OCI-LY1 (cell line): Measurements from ENCODE around the gene SOX18.

Source experiments
- H2AFZ ChIP-seq: fragments of 200-600 bp; sonication (generic), shearing (Covaris generic); 2 replicates; pipeline ENCODE4 v1.6.0; 2014; ENCODE audit warnings: antibody characterized with exemption, mild to moderate bottlenecking, low read length
- H3F3A ChIP-seq: fragments of 200-600 bp; sonication (generic), shearing (Covaris generic); 2 replicates; pipeline ENCODE4 v1.6.0; 2014; ENCODE audit warnings: mild to moderate bottlenecking, antibody characterized with exemption, low read length, moderate library complexity; ENCODE audit not compliant: insufficient read depth
- H3K27ac ChIP-seq: fragments of 200-600 bp; sonication (generic); 2 replicates; pipeline ENCODE4 v1.5.1; 2014; ENCODE audit warnings: low read length, mixed run types, mild to moderate bottlenecking, low read depth; ENCODE audit not compliant: poor library complexity, severe bottlenecking
- H3K27me3 ChIP-seq: fragments of 200-600 bp; sonication (generic); 2 replicates; pipeline ENCODE4 v1.6.0; 2014; ENCODE audit warnings: antibody characterized with exemption, mild to moderate bottlenecking, low read length, moderate library complexity; ENCODE audit not compliant: insufficient read depth
- H3K36me3 ChIP-seq: fragments of 200-600 bp; sonication (generic); 2 replicates; pipeline ENCODE4 v1.6.1; 2014; ENCODE audit warnings: mild to moderate bottlenecking, antibody characterized with exemption, low read length, moderate library complexity, mixed read lengths; ENCODE audit not compliant: insufficient read depth
- H3K4me1 ChIP-seq: fragments of 200-600 bp; sonication (generic); 2 replicates; pipeline ENCODE4 v1.5.1; 2014; ENCODE audit warnings: mild to moderate bottlenecking, low read length, moderate library complexity; ENCODE audit not compliant: insufficient read depth, severe bottlenecking
- H3K4me2 ChIP-seq: fragments of 200-600 bp; sonication (generic), shearing (Covaris generic); 2 replicates; pipeline ENCODE4 v1.6.1; 2014; ENCODE audit warnings: low read length
- H3K4me3 ChIP-seq: fragments of 200-600 bp; sonication (generic); 2 replicates; pipeline ENCODE4 v1.5.1; 2014; ENCODE audit warnings: low read length, low read depth, mild to moderate bottlenecking, mixed read lengths; ENCODE audit not compliant: poor library complexity, severe bottlenecking
- H3K79me2 ChIP-seq: fragments of 200-600 bp; shearing (Covaris generic); 2 replicates; pipeline ENCODE4 v1.6.1; 2016; ENCODE audit warnings: mixed run types, low read length, mixed read lengths; ENCODE audit not compliant: insufficient read depth
- H3K9ac ChIP-seq: fragments of 200-600 bp; sonication (generic), shearing (Covaris generic); 2 replicates; pipeline ENCODE4 v1.6.1; 2014; ENCODE audit warnings: mild to moderate bottlenecking, low read length, mixed read lengths
- H3K9me2 ChIP-seq: fragments of 200-600 bp; sonication (generic), shearing (Covaris generic); 2 replicates; pipeline ENCODE4 v1.6.1; 2014; ENCODE audit warnings: low read depth, mild to moderate bottlenecking, low read length, mixed read lengths
- H3K9me3 ChIP-seq: fragments of 200-600 bp; shearing (Covaris generic); 2 replicates; pipeline ENCODE4 v1.6.1; 2014; ENCODE audit warnings: low read length, mixed read lengths
- H4K20me1 ChIP-seq: fragments of 200-600 bp; sonication (generic), shearing (Covaris generic); 2 replicates; pipeline ENCODE4 v1.6.0; 2016; ENCODE audit warnings: mild to moderate bottlenecking, low read length; ENCODE audit not compliant: insufficient read depth
- EZH2 ChIP-seq: fragments of 200-600 bp; sonication (generic), shearing (Covaris generic); IDR thresholded peaks from 2 replicates; pipeline ENCODE4 v1.8.0; 2017; ENCODE audit warnings: borderline replicate concordance, mixed run types, mild to moderate bottlenecking, antibody characterized with exemption, low read length, moderate library complexity, mixed read lengths
- TF ChIP-seq, protein P1 (sequence below): fragments of 200-600 bp; sonication (generic), shearing (Covaris generic); IDR thresholded peaks from 2 replicates; pipeline ENCODE4 v1.5.1; 2017; ENCODE audit warnings: mild to moderate bottlenecking, antibody characterized with exemption, low read length, moderate library complexity, mixed read lengths

Gene SOX18

DNA sequence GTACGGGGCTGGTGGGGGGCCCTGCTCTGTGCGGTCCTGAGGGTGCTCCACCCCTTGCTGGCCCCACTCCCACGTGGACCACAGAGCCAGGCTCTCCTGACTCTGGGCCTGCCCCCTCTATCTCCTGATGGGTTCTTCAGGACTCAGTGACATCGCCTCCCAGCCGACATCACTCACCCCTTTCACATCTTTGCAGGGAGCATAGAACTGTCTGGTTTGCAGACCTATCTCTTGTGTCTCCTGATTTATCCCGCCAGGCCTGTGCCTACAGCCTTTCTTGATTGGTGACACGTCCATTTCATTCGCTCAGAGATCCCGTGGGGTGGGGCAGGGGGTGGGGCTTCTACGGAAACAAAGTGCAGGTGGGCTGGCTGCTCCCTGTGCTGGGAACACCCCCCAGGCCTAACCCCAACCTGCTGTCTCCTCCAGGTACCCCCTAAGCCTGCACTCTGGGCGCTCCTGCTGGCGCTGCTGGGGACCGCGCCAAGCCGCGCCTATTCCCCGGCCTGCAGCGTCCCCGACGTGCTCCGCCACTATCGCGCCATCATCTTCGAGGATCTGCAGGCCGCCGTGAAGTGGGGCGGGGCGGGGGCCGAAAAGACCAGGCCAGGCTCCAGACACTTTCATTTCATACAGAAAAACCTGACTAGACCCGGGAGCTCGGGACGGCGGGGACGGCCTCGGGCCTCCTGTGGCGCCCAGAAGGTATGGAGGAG lies 11.8 kb downstream of the SOX18 start:
- Histone ChIP-seq H3K27ac (no peak overlapping the region), H3K4me2 (peak overlapping the region; percentile 13; the same call in 1 of the 2 replicates)

DNA sequence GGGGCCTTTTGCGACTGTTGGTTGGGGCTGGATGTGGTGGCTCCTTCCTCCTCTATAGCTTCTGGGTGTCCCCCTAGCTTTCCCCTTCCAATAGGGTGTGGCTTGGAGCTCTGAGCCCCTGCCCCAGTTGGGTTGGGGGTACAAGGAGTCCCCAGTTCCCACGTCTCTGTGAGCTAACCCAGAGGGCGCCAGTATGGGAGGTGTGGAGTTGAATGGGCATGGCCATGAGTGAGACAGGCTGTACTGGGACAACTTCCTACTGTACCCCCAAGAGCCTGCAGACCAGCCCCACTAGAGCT lies 12.3 kb downstream of the SOX18 start:
- no peak for TF ChIP-seq EZH2
- TF ChIP-seq, protein P1, sequence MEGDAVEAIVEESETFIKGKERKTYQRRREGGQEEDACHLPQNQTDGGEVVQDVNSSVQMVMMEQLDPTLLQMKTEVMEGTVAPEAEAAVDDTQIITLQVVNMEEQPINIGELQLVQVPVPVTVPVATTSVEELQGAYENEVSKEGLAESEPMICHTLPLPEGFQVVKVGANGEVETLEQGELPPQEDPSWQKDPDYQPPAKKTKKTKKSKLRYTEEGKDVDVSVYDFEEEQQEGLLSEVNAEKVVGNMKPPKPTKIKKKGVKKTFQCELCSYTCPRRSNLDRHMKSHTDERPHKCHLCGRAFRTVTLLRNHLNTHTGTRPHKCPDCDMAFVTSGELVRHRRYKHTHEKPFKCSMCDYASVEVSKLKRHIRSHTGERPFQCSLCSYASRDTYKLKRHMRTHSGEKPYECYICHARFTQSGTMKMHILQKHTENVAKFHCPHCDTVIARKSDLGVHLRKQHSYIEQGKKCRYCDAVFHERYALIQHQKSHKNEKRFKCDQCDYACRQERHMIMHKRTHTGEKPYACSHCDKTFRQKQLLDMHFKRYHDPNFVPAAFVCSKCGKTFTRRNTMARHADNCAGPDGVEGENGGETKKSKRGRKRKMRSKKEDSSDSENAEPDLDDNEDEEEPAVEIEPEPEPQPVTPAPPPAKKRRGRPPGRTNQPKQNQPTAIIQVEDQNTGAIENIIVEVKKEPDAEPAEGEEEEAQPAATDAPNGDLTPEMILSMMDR, result no peak
- Histone ChIP-seq H3K9me2 (no peaks in the 10 kb centered on the region), H3K36me3 (peaks cover 18% of the 10 kb centered on the region), H3K79me2 (no peaks in the 10 kb centered on the region), H2AFZ (no peak overlapping the region), H3K4me3 (no peak overlapping the region), H3K9ac (no peak overlapping the region), H3K27me3 (0 out of 2 replicates have a peak, but pooled peaks cover 6% of the 10 kb centered on the region), H4K20me1 (no peaks in the 10 kb centered on the region), H3K4me2 (no peak overlapping the region), H3K27ac (no peak overlapping the region), H3K9me3 (no peaks in the 10 kb centered on the region), H3K4me1 (peaks cover 19% of the 10 kb centered on the region), H3F3A (no peaks in the 10 kb centered on the region)

More for the DNA sequence above, 11.8 kb downstream of the SOX18 start:
- H3K9ac ChIP-seq, result no peak overlapping the region
- H4K20me1 ChIP-seq, result no peaks in the 10 kb centered on the region
- H3K79me2 ChIP-seq, result no peaks in the 10 kb centered on the region
- H3K9me2 ChIP-seq, result no peaks in the 10 kb centered on the region
- no peak overlapping the region for H3K4me3 ChIP-seq
- TF ChIP-seq, protein P1, result no peak
- TF ChIP-seq EZH2, result no peak
- no peak overlapping the region for H2AFZ ChIP-seq
- peaks cover 22% of the 10 kb centered on the region for H3K4me1 ChIP-seq
- H3K27me3 ChIP-seq, result 0 out of 2 replicates have a peak, but pooled peaks cover 6% of the 10 kb centered on the region
- H3F3A ChIP-seq, result no peaks in the 10 kb centered on the region
- H3K36me3 ChIP-seq, result peaks cover 18% of the 10 kb centered on the region
- no peaks in the 10 kb centered on the region for H3K9me3 ChIP-seq

DNA sequence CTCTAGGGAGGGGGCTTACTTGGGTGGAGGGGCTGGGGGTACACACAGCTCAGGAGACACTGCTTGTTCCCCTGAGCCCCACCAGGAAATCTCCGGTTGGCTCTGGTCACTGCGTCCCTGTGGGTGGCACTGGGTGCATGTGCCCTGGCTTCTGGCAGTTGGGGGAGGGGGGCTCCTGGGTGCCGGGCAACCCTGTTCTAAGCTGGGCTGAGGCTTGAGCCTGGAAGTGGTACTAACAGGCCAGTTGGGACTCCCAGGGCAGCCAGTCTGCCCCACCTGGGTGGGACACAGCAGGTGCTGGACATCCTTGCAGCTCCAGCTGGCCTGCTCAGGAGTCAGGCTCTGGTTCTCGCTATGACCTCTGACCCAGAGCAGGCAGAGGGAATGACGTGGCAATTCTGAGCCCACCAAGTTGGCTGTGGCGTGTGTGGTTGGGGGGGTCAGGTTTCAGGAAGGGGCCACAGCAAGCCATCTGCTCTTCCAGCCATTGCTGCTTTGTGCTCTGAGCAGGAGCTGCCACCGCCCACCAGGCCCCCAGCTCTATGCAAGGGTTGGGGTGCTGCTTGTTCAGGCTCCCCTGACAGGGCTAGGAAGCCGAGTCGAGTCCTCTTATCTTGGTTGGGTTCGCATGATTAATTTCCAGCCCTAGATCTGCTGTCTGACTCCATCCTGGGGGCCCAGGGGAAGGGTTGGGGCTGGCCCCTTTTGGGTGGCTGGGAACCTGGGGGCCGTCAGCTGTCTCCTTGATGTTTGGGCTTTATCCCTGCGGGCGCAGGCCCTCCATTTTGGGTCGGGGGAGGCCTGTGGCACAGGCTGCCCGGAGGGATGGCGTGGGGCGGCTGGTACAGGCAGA lies 12.9 kb downstream of the SOX18 start:
- Histone ChIP-seq H2AFZ (no peak overlapping the region), H3K4me2 (no peak overlapping the region), H3K36me3 (peaks cover 18% of the 10 kb centered on the region), H3K79me2 (no peaks in the 10 kb centered on the region), H3K9me2 (no peaks in the 10 kb centered on the region), H3K27ac (no peak overlapping the region), H3K27me3 (0 out of 2 replicates have a peak, but pooled peaks cover under 1% of the 10 kb centered on the region), H3K9ac (no peak overlapping the region), H3F3A (no peaks in the 10 kb centered on the region), H3K4me1 (peaks cover 13% of the 10 kb centered on the region), H3K9me3 (no peaks in the 10 kb centered on the region), H4K20me1 (no peaks in the 10 kb centered on the region), H3K4me3 (no peak overlapping the region)
- TF ChIP-seq, protein P1, result no peak
